NCI-H446 treated with DMSO at 0.1 percent for 48 hours (cell line): Measurements from ENCODE around the gene TMEM178B.
A peak's percentile ranks its signal among the peaks of the same experiment; 100 is the strongest.
"Not testable (repeated sequence)": the region's sequence is repeated elsewhere in the genome, so short reads cannot be mapped to it uniquely, and the experiment has no call there.

Source experiments
- DNase-seq: peaks from one replicate; lab custom pipeline; 2025; lab: John Stamatoyannopoulos, UW

TMEM178B gene

DNA sequence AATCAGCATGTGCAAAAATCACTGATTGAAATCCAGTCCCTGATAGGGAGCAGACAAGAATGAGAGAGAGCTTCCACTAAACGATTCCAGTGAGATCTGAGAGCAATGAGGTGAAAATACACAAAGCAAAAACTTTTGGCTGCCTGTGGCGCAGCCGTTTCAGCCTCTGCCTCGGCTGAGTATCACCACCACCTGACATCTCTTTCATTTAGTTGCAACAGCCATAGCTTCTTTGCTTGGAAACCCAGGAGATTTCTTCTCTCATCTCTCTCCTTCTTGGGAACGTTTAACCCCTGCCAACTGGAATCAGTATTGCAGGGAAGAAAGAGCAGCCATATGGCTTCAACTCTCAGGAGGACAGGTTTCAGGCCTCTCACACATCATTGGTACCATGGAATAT lies 240.0 kb downstream of the TMEM178B start:
- DNase-seq, result no peak

DNA sequence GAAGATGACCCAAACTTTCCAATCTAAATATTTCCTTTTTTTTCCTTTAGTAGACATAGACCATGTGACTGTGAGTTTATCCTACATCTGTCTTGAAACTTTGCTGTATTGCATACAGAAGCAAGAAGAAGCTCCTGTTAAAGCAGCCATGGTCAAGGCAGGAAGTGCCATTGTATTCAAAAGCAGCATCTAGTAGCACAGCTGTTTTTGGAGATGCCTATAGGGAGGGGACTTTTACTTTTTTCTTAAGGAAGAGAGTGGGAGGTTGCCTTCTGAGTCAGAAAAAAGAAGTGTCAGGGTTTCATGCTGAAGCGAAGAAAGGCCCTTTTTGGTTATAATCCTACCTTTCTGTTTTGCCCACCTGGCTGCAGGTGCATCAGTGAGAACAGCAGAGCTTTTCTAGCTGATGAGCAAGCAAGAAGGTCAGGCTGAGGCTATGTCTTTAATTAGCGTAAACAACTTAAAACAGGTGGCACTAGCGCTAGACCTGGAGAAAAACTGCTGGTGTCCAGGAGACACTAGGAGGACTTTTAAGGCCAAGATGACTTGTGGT lies 243.2 kb downstream of the TMEM178B start:
- no peak for DNase-seq

DNA sequence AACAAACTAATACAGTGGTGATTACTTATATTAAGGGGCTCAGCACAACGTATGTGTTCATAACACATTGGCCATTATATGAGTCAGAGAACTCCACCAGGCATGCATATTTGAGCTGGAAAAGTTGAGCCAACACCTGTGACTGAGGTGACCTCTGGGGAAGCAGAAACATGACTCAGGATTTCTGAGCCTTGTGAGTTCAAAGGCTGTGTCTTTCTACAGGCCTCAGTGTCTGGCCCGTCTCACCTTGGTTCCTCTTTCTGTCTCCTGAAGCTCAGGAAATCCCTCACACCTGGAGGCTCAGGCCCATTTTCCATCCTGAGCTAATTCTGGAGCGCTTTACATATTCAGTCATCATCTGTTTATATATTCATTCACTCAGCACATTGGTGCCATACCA lies 246.4 kb downstream of the TMEM178B start:
- DNase-seq, result no peak

DNA sequence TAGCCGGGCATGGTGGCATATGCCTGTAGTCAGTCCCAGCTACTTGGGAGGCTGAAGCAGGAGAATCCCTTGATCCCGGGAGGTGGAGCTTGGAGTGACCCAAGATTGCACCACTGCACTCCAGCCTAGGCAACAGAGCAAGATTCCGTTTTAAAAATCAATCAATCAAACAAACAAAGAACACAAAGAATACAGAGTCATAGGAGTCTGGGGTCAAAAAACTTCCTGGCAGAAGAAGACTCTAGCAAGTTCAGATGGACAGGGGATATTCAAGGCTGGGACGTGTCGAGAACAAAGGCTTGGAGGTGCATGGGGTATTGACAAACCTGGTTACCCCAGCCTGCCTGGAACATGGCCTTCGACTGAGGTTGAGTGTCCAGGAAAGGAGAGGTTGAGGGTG lies 248.5 kb downstream of the TMEM178B start:
- no peak for DNase-seq

DNA sequence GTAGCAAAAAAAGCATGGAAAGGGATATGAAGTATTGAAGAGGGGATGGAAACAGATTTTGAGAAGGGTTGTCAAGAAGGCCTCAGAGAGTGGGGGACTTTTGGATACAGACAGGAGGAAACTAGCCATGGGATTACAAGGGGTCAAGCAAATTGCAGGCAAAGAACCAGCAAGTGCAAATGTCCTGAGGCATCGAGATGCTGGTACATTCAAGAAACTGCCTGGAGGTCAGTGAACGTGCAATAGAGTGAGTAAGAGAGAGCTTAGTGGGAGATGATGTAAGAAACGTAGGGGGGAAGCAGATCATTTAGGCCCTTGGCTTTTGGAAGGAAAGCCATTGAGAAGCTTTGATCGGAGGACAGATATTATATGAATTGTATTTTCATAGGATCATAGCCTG lies 250.0 kb downstream of the TMEM178B start:
- DNase-seq, result no peak

DNA sequence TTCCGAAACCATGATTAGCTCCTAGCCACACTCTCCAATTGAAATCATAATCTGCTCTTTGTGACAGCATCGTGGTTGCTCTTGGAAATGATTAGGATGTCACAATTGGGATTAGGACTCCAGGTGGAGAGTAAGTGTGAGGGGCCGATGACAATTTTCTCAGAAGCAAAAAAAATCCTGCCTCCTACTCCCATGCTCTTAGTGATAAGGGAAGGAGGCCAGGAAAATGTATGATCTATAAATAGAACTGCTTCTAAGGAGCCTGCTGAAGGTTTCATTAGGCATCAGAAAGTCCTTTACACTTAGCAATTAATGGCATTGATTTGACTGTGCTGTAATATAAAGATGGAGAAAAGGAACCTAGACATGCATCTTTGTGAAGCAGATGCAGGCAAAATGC lies 251.0 kb downstream of the TMEM178B start:
- no peak for DNase-seq

DNA sequence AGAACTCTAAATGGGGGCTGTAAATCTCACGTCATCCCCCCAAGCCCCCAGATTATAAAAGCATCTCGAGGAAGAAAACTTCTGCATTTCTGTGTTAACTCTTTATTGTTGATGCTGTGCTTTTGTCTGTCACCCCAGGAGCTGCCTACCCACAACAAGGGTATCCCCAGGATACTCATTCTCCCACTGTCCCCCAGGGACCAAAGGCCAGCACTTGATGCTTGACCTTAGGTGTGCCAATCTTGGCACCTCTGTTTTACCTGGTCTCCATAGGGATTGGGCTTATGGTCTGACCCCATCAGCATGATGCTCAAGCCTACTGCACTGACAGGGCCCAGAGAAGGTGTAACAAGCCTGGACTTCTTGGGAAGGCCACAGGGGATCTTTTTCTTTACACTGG lies 251.4 kb downstream of the TMEM178B start:
- DNase-seq, result no peak

DNA sequence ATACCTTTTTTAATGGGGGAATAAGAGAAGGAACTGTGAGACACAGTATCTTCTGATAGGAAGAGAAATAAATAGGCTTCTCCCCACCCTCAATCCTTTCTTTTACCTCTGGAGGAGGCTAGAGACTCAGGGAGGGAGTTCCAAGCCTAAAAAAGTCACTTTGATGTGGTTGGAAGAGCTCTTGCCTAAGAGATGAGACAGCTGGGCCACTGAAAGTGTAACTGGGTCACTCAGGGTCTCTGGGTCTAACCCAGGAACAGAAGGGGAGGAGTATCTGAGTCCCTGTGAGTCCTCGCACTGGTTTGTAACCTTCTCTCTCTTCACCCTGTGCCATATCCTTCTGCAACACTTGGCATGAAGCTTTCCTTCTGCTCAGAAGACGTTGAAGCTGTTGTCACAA lies 254.4 kb downstream of the TMEM178B start:
- DNase-seq, result no peak

DNA sequence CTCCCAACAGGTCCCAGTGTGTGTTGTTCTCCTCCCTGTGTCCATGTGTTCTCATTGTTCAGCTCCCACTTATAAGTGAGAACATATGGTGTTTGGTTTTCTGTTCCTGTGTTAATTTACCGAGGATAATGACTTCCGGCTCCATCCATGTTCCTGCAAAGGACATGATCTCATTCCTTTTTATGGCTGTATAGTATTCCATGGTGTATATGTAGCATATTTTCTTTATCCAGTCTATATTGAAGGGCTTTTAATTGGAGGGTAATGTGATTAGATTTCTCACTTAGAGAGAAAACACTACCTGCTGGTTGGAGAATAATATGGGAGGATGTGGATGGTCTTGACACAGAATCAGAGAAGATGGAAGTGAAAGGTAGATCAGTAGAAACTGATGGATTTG lies 256.4 kb downstream of the TMEM178B start:
- DNase-seq, result not testable (repeated sequence)

DNA sequence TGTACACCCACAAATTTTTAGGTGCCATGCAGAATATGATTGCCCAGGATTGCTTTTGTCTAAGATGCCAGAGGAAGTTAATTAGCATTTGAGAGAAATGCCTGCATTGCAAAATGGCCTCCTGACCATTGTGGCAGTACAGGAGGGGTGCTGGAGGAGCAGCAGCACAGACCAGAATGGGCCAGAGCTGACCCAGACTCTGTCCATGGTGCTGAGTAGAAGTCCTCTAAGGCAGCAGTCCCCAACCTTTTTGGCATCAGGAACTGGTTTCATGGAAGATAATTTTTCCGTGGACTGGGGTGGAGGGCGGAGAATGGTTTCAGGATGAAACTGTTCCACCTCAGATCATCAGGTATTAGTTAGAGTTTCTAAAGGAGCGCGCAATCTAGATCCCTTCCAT lies 259.6 kb downstream of the TMEM178B start:
- no peak for DNase-seq

DNA sequence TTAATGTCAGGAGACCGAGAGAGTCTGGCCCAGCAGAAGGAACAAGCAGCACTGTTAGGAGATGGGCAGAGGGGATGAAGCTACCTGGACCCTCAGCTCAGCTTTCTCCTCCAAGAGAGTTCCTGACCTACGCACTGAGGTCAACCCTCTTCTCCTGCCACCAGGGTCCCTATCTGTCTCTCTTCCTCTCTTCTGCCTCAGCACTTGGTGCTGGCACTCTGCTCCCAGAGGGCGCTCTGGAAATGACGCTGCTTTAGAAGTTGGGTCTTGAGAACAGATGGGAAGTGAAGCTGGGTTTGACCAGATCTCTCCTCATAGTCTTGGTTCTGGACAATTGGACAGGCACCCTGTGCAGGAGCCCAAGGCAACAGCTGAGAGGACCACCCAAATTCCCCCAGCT lies 261.3 kb downstream of the TMEM178B start:
- DNase-seq, result no peak

DNA sequence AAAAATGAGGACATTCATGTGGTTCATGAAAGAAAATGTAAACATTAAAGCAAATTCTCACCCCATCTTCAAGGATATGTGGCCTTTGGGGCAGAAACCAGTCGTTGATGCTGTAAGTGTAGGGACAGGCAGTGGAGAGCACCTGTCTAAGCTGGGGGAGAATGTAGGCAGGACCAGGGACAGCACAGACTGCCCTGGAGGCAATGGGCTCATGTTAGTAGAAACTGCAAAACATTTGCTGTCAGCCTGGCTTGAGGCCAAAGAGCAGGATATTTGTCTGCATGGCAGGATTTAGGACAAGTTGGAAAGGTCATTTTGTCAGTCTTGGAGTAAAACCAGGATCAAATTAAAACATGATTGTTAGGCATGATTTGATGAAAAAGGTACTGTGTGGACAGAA lies 265.7 kb downstream of the TMEM178B start:
- no peak for DNase-seq

DNA sequence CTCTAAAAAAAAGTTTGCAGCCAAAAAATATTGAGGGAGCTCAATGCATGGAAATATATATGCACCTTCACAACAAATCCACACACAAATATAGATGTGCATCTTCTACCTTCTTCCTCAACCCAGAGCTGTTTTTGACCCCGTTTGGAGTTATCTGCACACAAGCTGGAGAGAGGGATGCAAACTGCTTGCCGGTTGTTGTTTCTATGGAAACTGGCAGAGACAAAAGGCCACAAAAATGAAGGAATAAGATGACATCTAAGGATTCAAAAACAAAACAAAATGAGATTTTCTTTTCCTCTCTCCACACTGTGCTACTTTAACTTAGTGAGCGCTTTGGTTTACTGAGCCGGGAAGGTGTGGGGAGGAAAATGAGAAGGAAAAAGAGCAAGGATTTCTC lies 267.1 kb downstream of the TMEM178B start:
- no peak for DNase-seq

DNA sequence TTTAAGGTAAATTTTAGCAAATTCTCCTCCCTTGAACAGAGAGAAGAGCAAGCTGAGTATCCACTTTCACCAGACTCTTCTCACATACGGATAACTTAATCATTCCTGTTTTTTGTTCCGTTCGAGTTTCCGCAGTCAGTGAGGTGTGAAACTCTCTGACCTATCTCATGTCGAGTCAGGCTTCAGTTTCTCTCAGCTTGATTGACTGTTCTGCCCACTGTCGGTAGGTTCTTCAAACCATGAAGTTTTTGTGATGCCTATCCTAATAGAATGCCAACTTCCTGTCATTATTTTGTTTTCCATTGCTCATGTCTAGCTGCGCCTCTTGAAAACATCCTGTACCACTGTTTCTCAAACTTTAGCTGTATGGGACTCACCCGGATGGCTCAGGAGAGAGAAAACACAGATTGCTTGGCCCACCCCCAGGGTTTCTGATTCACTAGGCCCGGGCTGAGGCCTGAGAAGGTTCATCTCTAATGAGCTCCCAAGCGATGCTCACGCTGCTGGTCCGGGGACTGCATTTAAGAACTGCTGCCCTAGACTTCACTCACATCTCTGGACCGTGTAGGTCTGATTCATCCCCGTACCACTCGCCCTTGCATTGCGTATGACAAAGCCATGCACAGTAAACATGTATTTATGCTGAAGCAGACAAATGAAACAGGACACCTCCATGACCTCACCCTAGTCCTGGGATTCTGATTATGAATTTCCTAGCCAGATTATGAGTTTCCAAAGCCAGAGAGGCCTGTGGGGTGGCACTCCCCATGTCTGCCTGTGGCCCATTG lies 269.0 kb downstream of the TMEM178B start:
- no peak for DNase-seq

DNA sequence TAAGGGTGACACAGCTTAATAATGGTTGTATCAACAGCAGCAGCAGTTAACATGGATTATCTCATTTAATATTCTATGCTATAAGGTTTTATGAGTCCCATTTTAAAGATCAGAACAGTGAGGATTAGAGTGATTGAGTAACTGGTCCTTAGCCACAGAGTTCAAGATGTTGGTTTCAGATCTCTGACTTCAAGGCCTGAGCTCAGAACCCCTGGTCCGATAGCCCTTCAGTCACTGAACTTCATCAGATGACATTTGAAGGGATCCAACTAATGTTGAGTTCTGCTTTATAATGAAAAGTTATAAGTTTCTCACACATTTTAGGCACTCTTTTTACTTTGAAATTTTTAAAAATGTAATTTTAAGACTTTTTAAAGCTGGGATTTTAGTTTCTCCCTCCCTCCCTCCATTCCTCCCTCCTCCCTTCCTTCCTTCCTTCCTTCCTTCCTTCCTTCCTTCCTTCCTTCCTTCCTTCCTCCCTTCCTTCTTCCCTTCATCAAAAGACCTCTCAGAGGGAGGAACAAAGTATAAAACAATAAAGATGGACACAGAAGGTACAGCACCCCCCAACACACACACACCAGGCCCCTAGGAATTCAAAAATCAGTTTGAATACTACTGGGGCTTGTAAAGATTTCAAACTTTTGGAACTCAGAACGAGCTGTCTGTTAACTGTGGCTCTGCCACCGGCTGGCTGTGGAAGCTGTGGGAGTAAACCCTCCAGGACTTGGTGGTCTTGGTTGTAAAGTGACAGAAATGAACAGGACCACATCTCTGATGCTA lies 270.5 kb downstream of the TMEM178B start:
- DNase-seq, result no peak

DNA sequence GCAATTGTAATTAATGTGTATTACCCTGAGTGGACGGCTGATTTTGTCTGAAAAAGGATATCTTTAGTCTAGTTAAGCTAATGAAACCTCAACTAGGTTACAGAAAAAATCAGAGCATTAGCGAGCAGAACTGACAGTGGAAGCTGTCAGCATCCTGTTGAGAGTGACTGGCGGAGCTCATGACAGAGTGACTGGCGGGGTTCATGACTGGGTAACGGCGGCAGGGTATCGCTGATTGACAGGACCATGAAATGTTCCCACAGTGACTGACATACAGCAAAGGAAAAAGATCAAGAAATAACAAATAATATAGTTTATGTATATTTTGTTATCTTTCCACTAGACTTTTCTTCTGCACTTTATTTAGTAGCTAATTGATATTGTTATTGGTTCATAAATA lies 274.9 kb downstream of the TMEM178B start:
- DNase-seq, result no peak

DNA sequence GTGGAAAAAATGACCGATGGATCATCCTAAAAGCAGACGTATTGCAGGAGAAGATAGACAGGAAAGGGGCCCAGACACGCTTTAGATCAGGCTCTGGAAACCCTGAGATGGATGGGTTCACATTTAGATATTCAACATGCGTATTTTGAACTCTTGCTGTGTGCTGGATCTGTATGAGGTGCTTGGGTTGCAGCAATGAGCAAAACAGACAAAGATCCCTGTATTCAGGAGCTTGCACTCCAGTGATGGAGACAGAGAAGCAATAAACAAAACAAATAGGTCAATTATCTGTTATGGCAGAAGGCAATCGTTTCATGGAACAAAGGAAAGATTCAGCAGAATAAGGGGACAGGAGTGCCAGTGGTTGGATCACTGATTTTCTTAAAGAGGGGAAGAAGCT lies 275.5 kb downstream of the TMEM178B start:
- no peak for DNase-seq

DNA sequence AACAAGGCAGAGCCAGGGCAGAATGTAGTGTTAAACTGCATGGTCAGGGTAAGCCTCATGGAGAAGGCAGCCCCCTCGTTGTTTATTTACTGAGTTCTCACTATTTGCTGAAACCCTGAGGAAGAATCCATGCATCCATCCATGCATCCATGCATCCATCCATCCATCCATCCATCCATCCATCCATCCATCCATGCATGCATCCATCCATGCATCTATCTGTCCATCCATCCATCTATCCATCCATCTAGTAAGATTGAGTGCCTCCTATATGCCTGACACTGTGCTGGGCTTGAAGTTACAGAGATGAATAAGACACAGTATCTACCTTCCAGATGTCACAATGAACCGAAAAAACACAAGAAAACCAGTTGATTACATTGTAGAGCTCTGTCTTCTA lies 275.9 kb downstream of the TMEM178B start:
- DNase-seq, result no peak

DNA sequence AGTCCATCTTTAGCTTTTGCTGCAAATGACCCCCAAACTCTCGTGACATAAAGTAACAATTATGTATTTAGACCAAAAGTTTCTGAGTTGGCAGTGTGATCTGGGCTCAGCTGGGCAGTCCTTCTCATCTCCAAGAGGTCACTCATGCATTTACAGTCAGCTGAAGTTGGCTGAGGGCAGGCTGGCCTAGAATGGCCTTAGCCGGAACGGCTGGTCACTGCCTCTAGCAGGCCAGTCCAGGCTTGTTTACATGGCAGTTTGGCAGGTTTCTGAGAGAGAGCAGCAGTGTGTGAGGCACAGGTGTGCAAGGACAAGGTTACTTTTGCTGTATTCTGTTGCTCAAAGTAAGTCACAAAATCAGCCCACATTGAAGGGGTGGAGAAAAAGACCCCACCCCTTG lies 277.3 kb downstream of the TMEM178B start:
- no peak for DNase-seq

DNA sequence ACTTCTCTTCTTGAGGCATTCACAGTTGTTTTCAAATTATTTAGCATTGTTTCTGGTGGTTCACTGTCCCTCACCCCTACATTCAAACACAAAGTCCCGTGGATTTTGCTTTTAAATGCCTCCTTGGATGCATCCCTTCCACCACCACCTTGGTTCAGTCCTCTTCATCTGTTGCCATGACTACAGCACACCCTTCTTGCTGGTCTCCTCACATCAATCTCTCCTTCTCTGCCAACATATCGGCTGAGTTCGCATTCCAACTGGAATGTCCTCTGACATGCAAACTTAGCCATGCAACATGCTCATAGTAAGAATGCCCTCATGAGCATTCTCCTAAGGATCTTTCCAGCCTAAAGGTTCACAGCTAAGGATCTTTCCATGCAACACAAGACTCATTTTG lies 279.1 kb downstream of the TMEM178B start:
- DNase-seq, result no peak

DNA sequence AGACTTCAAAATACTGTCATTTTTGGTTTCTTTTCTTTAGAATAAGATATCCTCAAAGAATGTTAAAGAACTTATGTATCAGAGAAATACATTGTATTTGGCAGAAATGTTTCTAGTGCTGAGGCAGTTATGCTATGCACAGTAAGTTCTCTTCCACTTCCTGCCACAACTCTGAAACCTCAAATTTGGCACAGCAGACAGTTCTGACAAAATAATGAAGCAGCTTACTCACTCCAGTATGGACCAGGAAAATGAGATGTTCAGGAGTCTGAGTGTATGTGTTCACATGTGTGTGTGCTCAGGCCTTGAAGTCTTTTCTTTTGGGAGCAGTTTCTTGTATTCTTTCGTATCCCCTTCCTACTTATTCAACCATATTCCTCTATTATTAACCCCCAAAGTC lies 280.4 kb downstream of the TMEM178B start:
- DNase-seq, result no peak

DNA sequence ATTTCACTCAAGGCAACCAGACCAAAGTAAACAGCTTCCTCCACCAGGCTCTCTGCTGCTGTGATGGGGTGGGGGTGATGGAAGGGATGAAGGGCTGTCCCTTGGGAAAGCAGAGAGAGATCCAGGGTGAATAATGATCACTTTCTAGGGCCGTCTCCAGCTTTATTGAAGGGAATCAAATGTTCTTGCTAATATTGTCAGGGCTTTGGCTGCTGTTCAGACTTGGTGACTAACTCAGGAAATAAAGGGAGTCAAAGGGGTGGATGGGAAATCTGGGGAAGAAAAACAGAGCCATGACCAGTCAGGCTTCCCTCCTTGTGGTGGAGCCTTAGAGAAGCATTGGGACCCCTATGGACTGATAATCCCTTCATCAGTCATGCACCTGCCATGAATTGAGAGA lies 281.2 kb downstream of the TMEM178B start:
- peak; percentile 53 for DNase-seq

DNA sequence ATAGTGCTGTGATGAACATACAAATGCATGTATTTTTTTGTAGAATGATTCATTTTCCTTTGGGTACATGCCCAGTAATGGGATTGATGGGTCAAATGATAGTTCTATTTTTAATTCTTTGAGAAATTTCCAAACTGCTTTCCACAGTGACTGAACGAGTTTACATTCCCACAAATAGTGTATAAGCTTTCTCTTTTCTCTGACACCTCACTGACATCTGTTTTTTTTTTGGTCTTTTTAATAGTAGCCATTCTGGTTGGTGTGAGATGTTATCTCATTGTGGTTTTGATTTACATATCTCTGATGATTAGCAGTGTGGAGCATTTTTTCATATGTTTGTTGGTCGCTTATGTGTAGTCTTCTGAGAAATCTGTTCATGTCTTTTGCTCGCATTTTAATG lies 282.3 kb downstream of the TMEM178B start:
- DNase-seq, result peak; percentile 32
